OCI-M2 (cell line): ENCODE data around the gene SLC25A26.

Source experiments
- DNase-seq: peaks from one replicate; lab custom pipeline; 2025; ENCODE audit not compliant: unreplicated experiment; lab: John Stamatoyannopoulos, UW

SLC25A26 gene

GRCh38 chr3:66394019-66394752, 173.4 kb downstream of the SLC25A26 start:
- no peak for DNase-seq

DNA sequence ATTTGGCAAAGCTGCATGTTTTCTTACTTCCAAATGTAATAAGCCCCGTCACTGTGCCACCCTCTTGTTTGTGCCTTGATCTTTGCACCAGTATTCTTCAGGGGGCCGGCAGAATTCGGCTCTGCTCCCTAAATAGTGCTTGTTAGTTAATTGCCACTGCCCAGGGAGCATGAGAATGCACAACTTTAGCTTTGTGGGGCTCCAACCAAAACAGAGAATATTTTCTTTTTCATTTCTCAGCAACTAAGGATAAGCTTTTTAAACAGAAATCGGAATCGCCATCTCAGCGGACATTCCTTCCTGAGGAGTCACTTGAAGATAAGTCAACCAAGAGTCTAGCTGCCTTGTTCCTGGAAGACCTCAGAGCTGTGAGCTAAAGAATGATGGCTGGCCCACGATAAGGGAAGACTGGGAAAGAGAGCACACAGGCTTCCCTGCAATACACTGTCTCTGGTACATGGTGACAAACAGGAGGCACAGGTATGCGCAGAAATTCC, 174.0 kb downstream of the SLC25A26 start:
- no peak for DNase-seq

GRCh38 chr3:66395635-66396034, 174.8 kb downstream of the SLC25A26 start:
- no peak for DNase-seq

DNA sequence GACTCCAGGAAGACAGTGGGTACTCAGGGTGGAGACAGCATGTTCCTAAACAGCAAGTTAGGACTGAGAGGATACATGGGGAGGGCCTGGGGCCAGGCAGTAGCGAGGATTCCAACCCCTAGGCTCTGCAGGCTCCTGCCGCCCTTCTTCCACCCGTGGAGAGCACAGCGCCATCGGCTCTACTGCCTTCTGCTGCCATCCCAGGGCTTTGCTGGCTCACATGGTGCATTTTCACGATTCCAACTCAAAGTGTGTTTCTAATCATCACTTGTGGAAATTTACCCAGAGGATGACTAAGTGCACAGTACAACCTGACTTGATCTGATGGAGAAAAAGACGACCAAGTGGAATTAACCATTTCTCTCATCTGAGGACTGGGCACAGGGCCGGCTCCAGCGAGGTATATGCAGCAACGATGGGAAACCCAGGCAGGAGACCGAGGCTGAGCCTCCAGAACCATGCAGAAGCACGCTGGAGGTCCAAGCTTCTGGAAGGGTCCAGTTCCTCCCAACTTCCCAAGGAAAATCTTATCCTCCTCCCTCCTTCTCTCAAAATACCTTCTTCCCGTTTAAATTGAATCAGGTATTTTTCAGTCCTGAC, 175.5 kb downstream of the SLC25A26 start:
- DNase-seq: no peak

GRCh38 chr3:66396888-66397287, 176.1 kb downstream of the SLC25A26 start:
- DNase-seq: no peak

DNA sequence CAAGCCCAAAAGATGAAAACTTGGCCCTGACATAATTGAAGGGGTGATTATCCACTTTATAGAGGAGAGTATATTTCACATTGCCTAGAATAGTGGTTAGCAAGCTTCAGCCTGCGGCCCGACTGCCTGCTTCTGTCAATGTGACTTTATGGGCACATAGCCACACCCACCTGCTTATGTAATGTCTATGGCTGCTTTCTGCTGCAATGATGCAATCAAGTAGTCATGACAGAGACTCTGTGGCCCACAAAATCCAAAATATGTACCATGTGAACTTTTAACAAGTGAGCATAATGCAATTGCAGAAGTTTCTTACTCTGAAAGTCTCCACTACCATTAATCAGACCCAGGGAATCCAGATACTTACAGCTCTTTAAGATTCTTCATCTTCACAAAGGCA, 176.9 kb downstream of the SLC25A26 start:
- DNase-seq: no peak

DNA sequence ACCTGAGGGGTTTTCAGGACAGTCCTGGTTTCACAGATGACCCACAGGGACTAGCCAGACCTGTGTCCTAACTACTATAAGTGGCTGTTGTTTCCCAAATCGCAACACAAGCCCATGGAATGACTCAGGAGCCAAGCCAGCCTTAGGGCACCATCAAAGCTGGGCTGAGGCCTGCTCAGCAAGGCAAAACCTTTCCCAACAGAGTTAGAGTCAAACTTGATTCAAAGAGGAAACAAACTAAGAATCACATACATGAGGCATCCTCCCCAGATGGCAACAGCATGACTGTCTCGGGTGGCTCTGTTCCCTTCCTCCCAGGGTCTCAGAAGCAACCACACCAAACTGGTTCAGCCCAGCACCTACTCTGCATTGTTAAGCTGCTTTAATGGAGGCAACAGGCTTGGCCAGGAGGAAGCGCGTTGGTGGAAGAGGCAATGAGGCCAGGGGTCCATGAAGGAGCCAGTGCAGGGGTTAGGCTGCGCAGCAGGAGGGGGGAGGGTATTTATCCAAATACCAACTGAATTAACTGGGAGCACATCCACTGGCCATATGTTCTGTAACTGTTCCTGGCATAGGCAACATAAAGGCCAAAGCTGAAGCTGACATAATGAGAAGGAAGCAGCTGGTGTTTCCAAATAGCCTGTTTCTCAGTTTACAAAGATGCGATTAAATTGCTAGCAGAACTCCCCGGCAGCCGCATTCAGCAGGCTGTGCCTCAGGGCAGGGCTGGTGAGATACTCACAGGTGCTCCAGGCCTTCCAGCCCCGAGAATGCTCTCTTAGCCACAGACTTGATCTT, 177.6 kb downstream of the SLC25A26 start:
- no peak for DNase-seq

DNA sequence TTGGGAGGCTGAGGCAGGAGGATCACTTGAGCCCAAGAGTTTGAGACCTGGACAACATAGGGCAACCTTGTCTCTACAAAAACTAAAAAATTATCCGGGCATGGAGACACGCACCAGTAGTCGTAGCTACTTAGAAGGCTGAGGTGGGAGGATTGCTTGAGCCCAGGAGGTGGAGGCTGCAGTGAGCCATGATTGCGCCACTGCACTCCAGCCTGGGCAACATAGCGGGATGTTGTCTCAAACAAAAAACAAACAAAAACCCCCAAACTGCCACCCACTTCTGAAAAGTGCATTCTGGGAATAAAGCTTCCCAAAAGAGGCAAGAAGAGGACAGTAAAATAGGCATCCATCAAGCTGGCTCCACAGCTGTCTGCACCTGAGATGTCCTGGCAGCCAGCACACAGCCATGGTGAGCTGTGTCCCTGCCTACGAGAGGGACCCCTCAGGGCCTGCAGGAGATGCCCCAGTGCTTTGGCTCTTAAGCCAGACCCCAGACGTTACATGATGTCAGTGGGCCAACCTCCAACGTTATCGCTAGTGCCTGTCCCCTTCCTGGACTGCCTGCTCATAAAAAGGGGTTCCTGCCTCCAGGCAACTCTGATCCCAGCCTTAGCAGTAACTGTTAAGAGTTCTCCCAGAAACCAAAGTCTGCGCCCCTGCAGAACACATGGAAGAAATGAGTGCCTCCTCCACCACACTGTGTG, 178.9 kb downstream of the SLC25A26 start:
- DNase-seq: no peak

- DNase-seq: no peak
Measured at GRCh38 chr3:66400411-66401156, 179.8 kb downstream of the SLC25A26 start.

DNA sequence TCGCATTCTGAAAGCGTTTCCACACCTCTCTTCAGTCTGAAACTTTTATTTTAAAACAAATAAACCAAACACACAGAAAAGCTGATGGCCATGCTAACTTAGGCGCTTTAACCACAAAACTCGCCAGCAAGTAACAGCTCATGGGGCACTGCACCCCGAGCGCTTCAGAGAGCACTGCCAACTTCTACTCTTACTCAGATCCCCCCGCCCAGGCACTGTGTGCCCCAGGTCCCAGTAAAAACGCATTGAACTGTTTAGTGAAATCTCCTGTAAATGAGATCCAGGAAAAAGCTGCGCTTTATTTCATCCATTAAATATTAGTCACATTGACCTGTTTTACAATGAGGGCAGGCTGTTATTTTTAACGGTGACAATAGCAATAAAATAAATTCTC, 180.4 kb downstream of the SLC25A26 start:
- DNase-seq: no peak

DNA sequence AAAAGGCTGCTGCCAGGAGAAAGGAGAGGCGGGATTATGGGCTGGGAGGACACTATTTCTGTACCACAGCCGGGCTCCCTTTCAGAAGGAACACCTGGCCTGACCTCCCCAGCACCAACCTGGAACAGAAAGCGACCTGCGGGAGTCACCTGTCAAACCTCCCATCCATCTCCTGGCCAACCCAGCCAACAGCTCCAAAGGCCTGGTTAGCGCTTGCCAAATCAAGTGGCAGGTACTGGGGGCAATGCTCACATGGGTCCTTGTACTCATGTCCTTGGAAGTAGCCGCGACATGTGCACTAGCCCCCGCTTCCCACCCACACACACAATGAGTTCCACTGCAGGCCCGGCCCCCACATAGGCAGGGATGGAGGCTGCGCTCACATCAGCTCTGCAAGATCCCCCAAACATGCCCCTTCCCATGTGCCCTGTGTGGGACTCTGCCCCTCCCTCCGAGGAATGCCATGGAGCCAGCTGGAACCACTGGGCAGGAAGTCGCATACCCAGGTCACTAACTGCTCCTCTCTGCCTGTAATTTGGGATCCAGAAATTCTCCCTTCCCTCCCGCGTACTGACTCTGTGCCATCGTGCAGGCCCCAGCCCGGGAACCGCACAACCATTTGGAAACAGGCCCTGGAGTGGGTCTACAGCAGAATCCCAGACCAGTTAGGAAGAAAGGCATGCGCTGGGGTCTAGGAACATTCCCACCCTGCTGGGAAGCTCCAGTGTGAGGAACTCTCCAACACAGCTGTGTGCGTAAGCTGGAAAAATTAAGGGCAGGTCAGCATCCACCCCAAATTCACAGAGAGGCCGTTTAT, 181.1 kb downstream of the SLC25A26 start:
- no peak for DNase-seq

DNA sequence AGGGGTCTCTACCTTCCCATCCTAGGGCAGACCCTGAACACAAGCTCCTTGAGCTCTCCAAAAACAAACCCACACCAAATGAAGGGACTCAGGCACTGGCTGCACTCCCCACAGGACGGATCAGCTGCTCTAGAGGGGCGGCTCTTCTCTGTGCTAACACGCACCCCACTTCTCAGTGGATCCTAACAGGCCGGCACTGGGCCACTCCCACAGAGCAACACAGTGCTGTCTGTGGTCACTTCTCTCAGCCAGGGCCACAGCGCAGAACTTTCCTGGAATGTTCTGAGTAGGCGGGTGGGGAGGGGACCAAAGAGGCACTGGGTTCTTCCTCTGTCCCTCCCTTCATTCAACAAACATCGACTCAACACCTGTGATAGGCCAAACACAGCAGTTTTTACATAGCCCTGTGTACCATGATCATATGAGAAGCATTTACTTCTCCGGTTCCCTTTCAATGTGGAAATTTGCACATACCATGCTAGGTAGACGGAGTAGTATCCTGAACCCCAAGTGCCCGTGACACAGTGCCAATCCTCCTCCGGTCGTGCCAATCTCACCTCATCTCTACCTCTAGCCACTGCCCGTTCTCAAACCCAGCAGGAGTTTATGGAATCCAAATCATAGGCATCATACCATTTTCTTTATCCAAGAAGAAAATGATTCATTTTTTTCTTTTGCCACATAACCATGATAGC, 181.9 kb downstream of the SLC25A26 start:
- DNase-seq: no peak

DNA sequence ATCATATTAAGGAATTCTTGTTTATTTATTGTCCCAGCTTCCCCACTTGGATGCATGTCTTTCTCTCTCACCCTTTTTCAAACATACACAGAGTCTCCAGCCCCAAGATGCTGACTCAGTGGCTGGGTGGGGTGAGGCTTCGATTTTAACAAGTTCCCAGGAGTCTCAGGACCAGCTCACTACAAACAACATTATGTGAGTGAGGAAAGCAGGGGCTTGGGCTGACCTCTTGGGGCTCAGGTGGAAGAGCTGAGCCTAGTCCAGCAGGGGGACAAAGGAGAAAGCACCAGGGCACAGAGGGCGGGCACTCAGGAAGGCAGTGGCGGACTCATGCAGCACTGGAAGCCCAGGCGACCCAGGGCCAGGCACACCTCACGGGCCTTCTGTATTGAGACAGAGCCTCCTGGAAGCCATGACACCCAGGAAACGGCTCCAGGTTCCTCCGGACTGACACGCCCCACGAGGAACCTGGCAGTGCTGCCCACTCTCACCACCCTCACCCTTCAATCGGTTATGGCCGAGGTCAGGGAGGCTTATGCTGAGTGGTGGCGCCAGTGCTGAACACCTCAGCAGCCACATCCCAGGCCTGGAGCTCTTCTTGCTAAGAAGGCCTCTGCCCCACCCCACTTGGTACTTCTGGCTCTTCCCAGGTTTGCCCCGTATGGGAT, 182.7 kb downstream of the SLC25A26 start:
- DNase-seq: no peak

DNA sequence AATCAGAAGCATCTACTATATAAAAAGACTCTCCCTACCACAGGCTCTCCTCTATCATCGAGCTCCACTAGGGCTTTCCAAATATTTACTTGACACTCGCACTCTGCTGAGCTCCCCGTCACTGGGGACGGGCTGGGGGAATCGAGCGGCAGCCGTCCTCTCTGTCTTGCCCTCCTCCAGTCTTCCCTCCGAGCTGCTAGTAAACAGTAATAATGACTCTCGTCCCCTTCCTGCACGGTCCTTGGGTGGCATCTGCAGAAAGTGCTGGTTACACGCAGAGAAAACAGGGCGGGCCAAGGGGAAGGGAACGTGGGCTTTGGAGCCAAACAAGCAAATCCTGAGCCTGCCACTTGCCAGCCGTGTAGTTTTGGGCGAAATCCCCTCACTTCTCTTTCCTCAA, 183.4 kb downstream of the SLC25A26 start:
- no peak for DNase-seq

DNA sequence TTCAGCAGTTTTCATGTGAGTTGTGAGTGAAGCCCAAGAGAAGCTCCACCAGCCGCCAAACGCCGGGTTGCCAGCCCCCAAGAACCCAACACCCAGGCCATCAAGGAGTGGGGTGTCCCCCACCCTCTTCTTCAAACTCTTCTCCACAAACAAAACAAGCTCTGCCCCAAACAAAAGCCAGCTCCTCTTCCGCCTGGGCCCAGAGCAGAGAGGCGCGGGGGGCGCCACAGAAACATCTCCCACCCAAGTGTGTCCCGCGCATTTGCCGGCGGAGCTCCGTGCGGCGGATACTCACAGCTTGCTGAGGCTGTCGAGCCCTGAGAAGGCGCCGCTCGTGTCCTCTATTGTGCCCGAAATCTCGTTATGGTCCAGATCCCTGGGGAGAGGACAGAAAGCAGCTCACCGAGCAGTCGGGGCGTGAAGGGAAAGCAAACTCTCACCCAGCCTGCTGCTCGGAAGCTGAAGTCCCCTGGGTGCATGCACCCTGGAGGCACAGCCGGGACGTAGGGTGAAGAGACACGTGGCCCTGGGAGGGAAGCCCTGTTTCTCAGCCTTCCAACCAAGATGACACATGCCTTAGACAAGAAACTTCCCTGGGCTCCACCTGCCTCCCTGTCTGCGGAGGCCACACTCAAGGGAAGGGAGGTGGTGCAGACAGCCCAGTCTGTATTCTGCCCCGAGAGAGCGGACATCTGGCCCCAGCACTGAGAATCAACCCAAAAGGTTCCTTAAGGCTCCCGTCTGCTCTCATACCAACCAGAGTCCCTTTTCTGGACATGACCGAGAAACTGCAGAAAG, 184.3 kb downstream of the SLC25A26 start:
- no peak for DNase-seq

DNA sequence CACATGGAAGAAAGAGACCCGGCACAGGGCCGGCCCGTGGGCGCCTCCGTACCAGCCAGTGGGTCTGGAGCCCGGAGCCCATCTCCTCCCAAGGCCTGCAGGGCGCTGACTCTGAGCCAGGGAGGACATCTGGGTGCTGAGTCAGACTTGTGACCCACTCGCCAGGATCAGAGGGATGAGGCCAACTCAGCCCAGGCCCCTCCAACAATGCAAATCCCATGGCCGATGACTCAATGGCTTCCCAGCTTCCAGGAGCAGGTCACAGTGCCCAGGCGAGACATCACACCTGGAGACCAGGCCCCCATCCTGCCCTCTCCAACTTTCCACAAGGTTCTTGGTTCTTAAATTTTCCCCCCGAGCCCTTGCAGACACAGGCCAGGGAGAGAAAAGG, 184.9 kb downstream of the SLC25A26 start:
- DNase-seq: no peak

- no peak for DNase-seq
Measured at GRCh38 chr3:66406163-66406562, 185.4 kb downstream of the SLC25A26 start.
